Measurements from ENCODE around the gene C11orf91.
A peak's percentile ranks its signal among the peaks of the same experiment; 100 is the strongest.
"Not testable (repeated sequence)": the region's sequence is repeated elsewhere in the genome, so short reads cannot be mapped to it uniquely, and the experiment has no call there.

C11orf91 gene, protein sequence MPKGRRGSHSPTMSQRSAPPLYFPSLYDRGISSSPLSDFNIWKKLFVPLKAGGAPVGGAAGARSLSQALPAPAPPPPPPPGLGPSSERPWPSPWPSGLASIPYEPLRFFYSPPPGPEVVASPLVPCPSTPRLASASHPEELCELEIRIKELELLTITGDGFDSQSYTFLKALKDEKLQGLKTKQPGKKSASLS

DNA sequence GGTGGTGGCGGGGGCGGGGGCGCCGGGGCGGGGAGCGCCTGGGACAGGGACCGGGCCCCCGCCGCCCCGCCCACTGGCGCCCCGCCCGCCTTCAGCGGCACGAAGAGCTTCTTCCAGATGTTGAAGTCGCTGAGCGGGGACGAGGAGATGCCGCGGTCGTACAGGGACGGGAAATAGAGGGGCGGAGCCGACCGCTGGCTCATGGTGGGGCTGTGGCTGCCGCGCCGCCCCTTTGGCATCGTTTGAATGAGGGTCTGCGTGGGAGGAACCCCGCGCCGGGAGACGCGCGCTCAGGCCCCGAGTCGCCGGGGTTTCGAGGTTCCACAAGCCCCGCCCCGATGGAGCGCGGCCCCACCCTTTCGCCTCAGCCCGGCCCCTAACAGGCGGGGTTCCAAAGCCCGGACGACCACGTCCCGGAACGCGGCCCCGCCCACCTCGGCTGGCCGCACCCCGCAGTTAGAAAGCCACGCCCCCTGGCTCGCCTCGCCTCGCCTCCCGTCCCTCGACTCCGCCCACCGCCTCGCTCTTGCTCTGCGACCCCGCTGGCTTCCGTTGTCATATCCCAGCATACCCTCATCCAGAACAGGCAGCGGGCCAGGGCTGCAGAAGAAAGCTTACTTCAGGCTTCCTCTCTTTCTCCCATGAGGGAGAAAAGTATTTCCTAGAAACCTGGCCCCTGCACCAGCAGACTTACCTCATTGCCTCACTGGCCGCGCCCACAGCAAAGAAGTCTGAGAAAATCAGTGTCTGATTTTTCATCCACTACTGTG, at the start of gene C11orf91:
Gene C11orf91, minus strand, starts transcription at position 325 of the 770 bp plus-strand sequence. Its CDS starts 86 bp downstream, at position 239.
- peak; percentile 72 for DNase-seq

- DNase-seq = no peak
Measured at GRCh38 chr11:33747979-33748378, 47.4 kb upstream of the C11orf91 start.

GRCh38 chr11:33743291-33743690, 42.7 kb upstream of the C11orf91 start:
- no peak for DNase-seq

GRCh38 chr11:33742249-33742851, 41.7 kb upstream of the C11orf91 start:
- no peak for DNase-seq

DNA sequence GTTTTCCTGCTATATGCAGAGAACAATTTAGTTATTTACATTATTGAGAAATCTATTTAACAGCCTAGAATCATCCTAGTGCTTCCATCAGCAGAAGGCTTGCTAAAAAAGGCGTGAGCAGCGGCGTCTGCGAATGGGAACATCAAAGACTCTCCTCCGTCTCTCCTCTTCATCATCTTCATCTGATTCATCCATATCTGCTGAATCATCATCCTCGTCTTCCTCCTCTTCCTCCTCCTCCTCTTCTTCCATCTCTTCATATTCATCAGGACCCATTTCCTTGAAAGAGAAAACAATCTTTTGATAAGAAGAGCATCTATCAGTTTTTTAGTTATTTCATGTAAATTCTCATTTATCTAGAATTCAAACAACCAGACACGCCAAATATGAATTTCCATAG, 41.2 kb upstream of the C11orf91 start:
- DNase-seq = no peak

GRCh38 chr11:33737362-33737821, 36.8 kb upstream of the C11orf91 start:
- DNase-seq = no peak

DNA sequence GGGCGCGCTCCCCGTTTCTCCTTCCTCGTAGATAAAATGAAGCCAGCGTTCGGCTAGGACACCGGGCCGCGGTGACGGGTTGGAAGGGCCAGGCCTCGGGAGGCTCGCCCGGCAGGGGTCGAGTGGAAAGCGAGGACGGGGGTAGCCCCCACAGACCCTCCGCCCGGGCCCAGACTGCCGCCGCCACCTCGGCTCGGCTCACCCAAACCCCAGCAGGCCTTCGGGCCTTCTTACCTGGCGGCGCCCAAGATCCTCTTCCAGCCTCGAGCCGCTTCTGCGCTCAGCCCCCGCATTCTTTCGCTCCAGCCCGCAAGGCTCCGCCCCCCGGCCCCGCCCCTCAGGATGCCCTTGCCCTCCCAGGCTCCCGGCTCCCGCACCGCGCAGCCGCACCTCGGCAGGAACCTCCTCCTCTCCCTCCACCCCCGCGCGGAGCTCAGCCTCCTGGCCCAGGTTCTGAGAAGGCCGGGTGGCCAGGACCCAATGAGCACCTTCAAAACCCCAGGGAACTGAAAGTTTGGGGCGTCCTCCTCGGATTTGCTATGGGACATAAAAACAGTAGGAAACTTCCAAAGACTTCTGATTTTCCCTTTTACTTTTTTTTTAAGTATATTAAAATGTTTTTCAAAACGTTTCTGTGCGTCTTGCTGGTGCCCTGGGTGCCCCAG, 35.7 kb upstream of the C11orf91 start, which contains the start of gene CD59:
Gene CD59, minus strand, starts transcription at position 276 of the 665 bp plus-strand sequence. CDS start 13,978 bp downstream, outside the sequence.
- no peak for DNase-seq

- no peak for DNase-seq
Measured at GRCh38 chr11:33735271-33736147, 34.9 kb upstream of the C11orf91 start.

DNA sequence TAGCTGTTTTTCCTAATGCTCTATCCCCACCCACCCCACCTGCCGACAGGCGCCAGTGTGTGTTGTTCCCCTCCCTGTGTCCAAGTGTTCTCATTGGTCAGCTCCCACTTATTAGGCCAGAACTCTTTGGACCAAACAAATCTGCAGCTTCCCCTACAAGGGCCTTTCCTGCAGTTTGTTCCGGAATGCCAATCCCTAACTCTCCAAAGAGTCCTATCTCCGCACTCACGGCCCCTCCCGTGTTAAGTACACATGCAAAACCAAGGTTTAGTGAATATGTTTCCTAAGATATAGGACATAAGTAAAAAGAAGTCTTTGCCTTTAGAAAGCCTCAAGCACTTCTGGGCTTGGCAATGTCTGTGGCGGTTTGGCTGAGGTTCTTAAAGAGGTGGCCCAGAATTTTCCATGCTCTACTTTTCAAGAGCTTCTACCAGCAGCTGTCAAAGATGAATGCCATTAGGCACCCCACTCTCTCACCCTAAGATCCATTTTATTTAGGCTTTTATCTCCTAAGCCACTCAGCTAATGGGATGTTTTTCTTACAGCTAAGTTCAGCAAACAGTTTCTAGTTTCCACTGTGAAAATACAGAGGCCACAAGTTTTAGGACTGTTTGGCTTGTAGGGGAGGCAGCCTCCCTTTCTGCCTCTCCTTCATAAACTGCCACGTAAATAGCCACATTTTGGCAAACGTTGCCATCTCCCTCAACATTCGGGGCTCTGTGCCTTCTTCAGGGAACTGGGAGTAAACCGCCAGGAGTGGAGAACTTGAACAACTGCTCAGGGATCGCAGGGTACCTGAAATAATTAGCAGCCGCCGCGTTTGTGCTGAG, 34.0 kb upstream of the C11orf91 start:
- DNase-seq = no peak

GRCh38 chr11:33733980-33734379, 33.4 kb upstream of the C11orf91 start:
- DNase-seq = no peak

- DNase-seq = no peak
Measured at GRCh38 chr11:33731723-33732531, 31.3 kb upstream of the C11orf91 start.

DNA sequence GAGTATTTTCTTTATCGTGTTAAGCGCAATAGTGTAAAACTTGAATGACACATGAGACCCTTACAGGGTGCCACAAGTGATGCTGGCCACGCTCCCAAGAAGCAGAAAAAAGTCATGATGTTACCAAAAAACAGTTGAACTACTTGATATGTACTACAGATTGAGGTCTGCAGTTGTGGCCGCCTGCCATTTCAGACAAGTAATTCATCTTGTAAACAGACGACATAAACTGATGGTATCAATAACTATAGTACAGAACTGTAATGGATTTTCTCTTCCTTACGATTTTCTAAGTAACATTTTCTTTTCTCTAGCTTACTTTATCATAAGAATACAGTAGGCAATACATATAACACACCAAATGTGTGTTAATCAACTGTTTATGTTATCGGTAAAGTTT, 30.1 kb upstream of the C11orf91 start:
- DNase-seq = no peak

DNA sequence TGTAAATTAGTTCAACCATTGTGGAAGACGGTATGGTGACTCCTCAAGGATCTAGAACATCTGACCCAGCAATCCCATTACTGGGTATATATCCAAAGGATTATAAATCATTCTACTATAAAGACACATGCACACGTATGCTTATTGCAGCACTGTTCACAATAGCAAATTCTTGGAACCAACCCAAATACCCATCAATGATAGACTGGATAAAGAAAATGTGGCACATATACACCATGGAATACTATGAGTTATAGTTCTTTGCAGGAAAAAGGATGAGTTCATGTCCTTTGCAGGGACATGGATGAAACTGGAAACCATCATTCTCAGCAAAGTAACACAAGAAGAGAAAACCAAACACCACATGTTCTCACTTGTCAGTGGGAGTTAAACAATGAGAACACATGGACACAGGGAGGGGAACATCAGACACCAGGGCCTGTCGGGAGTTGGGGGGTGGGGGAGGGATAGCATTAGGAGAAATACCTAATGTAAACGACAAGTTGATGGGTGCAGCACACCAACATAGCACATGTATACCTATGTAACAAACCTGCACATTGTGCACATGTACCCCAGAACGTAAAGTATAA, 28.5 kb upstream of the C11orf91 start:
- DNase-seq = not testable (repeated sequence)

DNA sequence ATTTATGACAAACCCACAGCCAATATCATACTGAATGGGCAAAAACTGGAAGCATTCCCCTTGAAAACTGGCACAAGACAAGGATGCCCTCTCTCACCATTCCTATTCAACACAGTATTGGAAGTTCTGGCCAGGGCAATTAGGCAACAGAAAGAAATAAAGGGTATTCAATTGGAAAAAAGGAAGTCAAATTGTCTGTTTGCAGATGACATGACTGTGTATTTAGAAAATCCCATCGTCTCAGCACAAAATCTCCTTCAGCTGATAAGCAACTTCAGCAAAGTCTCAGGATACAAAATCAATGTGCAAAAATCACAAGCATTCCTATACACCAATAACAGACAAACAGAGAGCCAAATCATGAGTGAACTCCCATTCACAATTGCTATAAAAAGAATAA, 26.9 kb upstream of the C11orf91 start:
- not testable (repeated sequence) for DNase-seq

GRCh38 chr11:33725496-33725895, 24.9 kb upstream of the C11orf91 start:
- DNase-seq = no peak

DNA sequence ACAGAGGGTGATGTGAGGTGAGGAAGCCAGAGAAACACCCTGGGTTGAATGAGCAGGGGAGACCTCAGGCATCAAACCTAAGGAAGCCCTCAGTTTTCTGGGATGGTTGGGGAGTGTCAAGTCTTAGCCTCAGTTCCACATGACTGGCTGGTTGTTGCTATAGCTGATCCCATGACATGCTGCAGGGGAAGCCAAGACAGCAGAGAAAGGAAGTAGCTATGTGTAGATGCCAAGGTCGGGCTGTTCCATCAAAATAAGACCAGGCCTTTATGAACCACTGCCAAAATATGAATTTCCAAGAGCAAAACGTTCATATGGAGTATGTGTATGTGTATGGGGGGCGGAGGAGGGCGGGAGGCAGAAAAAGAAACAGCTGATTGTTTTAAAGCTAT, 24.0 kb upstream of the C11orf91 start:
- no peak for DNase-seq

- no peak for DNase-seq
Measured at GRCh38 chr11:33723238-33723881, 22.7 kb upstream of the C11orf91 start.

DNA sequence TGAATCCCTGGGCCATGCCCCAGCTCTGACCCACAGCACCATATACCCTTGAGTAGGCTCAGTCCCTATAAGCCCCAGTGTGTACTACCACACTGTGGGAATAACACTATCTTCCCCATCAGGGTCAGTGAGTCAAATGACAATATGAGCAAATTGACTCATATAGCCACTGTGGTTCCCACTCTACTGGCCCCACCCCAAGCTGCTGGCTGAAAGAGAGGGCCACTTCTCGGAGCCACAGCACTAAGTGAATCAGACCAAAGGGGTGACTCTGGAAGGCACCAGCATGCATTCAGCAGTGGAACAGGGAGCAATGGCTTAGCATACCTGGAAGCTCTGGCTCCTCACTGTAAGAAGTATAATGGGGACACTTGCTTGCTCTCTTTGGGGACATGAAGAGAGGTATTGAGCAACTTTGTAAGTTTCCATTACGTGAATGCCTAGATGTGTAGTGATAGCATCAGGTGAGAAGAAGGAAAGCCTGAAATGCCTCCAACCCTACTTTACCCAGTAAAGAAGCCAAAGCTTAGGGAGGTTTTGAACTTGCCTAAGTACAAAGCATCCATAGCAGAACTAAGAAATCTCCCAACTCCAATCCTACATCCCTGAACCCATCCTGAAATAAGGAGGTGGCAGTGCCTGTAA, 22.1 kb upstream of the C11orf91 start:
- no peak for DNase-seq

- DNase-seq = no peak
Measured at GRCh38 chr11:33721984-33722383, 21.4 kb upstream of the C11orf91 start.

Data from NCI-H187 treated with DMSO at 0.1 percent for 48 hours (cell line).